Endothelial cell of umbilical vein (primary cell): ENCODE results near the gene NIT2.

ENCODE experiments used
- CTCF ChIP-seq, 2 donors: IDR thresholded peaks; 1 replicate in 1 of 2; 2 replicates in 1 of 2; pipeline ENCODE4 v1.5.1; 2011; ENCODE audit warnings: low read length in 2 of 2, mild to moderate bottlenecking in 2 of 2, moderate library complexity in 2 of 2, control low read depth in 1 of 2, inconsistent platforms in 1 of 2, low read depth in 1 of 2; ENCODE audit not compliant: insufficient read depth in 1 of 2; ENCODE audit errors: extremely low read depth in 1 of 2
- EZH2 ChIP-seq: IDR thresholded peaks from 2 replicates; pipeline ENCODE4 v1.6.1; 2012; ENCODE audit warnings: borderline replicate concordance, low read depth, mild to moderate bottlenecking, moderate library complexity, low read length, inconsistent platforms; ENCODE audit not compliant: severe bottlenecking
- MYC ChIP-seq: IDR thresholded peaks from one replicate; pipeline ENCODE4 v1.6.1; 2011; ENCODE audit warnings: mild to moderate bottlenecking, low read depth, low read length
- POLR2A ChIP-seq: IDR thresholded peaks from 2 replicates; pipeline ENCODE4 v1.6.1; 2012; ENCODE audit warnings: low read depth, mild to moderate bottlenecking, control low read depth, low read length
- POLR2AphosphoS5 ChIP-seq: IDR thresholded peaks from 2 replicates; pipeline ENCODE4 v1.6.1; 2012; ENCODE audit warnings: low read depth, mild to moderate bottlenecking, control low read depth, low read length, moderate library complexity; ENCODE audit not compliant: insufficient read depth

- TF ChIP-seq POLR2AphosphoS5 (no peak), CTCF (IDR thresholded peaks at IDR 0.05; ENCODE audit: extremely low read depth in 1 of 2, insufficient read depth in 1 of 2, low read depth in 1 of 2, low read length in 2 of 2) (no peak), POLR2A (no peak), MYC (no peak), EZH2 (no peak)
Observed at GRCh38 chr3:100333051-100333450, 1.5 kb upstream of the NIT2 start.
